Endothelial cell (in vitro differentiated cells): ENCODE results near the gene CACNA1D. TPM values are rescaled to one million over a fixed set of nuclear protein-coding genes. Genes with fewer than 3 reads are reported as not detected.

Experiments used
- DNase-seq: peaks from one replicate; pipeline ENCODE4 v3.0.0; 2021; ENCODE audit warnings: low spot score
- H3K27ac Mint-ChIP-seq: one replicate; pipeline ENCODE4 v1.8.0; 2021; ENCODE audit warnings: mixed read lengths, inconsistent platforms; ENCODE audit not compliant: unreplicated experiment
- H3K27me3 Mint-ChIP-seq: one replicate; pipeline ENCODE4 v1.8.0; 2021; ENCODE audit warnings: mild to moderate bottlenecking, moderate library complexity, mixed read lengths, inconsistent platforms; ENCODE audit not compliant: unreplicated experiment
- H3K36me3 Mint-ChIP-seq: one replicate; pipeline ENCODE4 v1.8.0; 2021; ENCODE audit warnings: mild to moderate bottlenecking, low read depth, mixed read lengths, inconsistent platforms; ENCODE audit not compliant: unreplicated experiment
- H3K4me1 Mint-ChIP-seq: one replicate; pipeline ENCODE4 v1.8.0; 2021; ENCODE audit warnings: mild to moderate bottlenecking, mixed read lengths, inconsistent platforms; ENCODE audit not compliant: unreplicated experiment
- H3K4me3 Mint-ChIP-seq: one replicate; pipeline ENCODE4 v1.8.0; 2021; ENCODE audit warnings: mild to moderate bottlenecking, mixed read lengths, inconsistent platforms; ENCODE audit not compliant: unreplicated experiment
- H3K9me3 Mint-ChIP-seq: one replicate; pipeline ENCODE4 v1.8.0; 2021; ENCODE audit warnings: mixed read lengths, inconsistent platforms; ENCODE audit not compliant: unreplicated experiment
- total RNA-seq: library from RNA; stranded (reverse); fragmentation: NEBNext Ultra II Directional; extraction: Animal tissue kit (Norgen Biotek cat#: 25700); gene quantifications from one replicate; pipeline ENCODE4 v1.2.1, GENCODE V29; 2021; ENCODE audit not compliant: unreplicated experiment
- TF ChIP-seq, protein P1 (sequence below): fragments of 200-600 bp; sonication (generic); IDR thresholded peaks from one replicate; pipeline ENCODE4 v1.5.0; 2021; ENCODE audit warnings: antibody characterized with exemption; ENCODE audit not compliant: unreplicated experiment

The CACNA1D gene
- total RNA-seq, 1 donor from 2014 or later: 208 TPM

DNA sequence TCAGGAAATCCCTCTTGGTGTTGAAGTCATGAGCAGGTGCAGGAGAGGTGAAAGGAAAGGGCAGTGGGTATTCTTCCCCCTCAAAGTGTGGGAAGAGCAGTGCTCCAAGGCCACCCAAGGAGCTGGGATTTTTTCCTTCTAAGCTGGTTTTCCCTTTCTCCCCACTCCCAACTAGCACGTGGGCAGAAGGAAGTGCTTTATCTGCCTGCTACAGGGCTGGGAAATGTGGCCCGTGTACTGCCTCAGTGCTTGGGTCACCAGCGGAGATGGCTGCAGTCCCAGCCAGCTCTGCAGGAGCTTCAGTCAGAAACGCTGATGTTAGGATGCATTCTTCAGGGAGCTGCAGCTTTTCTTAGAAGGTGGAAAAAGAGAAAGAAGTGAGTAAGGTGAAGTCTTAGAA, 99.2 kb downstream of the CACNA1D start:
- Mint-ChIP-seq H3K27ac (no peak overlapping the region), H3K27me3 (peaks cover 3% of the 10 kb centered on the region), H3K9me3 (no peaks in the 10 kb centered on the region), H3K4me3 (no peak overlapping the region), H3K4me1 (peaks cover 21% of the 10 kb centered on the region), H3K36me3 (no peaks in the 10 kb centered on the region)
- DNase-seq: no peak
- TF ChIP-seq, protein P1, sequence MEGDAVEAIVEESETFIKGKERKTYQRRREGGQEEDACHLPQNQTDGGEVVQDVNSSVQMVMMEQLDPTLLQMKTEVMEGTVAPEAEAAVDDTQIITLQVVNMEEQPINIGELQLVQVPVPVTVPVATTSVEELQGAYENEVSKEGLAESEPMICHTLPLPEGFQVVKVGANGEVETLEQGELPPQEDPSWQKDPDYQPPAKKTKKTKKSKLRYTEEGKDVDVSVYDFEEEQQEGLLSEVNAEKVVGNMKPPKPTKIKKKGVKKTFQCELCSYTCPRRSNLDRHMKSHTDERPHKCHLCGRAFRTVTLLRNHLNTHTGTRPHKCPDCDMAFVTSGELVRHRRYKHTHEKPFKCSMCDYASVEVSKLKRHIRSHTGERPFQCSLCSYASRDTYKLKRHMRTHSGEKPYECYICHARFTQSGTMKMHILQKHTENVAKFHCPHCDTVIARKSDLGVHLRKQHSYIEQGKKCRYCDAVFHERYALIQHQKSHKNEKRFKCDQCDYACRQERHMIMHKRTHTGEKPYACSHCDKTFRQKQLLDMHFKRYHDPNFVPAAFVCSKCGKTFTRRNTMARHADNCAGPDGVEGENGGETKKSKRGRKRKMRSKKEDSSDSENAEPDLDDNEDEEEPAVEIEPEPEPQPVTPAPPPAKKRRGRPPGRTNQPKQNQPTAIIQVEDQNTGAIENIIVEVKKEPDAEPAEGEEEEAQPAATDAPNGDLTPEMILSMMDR: no peak

DNA sequence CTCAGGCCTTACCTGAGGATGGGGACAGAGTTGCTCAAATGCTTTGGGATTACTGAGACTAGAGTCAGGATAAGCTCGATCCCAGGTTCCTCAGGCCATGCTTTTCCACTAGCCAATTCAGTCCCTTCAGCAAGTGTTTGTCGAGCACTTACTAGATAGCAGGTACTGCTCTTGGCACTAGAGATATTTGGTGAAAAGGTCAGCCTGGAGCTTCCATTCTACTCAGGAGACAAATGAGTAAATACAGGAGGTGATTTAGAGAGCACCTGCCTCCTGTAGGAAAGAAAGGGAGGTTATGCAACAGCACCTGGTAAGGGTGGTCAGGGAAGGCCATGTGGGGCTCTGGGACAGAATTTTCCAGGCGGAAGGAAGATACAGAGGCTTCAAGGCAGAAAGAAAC, 99.9 kb downstream of the CACNA1D start:
- no peak for DNase-seq

DNA sequence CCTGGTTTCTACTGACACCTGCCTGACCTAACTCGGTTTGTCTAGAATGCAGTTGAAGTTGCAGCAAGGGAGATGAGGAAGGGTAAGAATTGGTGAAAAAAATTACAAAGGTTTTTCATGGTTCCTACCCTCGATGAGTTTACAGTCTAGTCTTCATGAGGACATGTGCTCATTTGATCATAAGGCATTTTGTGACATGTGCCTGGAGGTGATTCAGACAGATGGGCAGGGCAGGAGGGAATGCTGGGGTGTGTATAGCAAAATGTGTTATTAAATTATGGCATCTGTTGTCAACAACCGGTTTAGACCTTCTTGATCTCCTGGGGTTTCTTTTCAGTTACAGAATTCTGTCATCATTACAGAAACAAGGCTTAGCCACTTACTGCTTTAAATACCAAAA, 101.2 kb downstream of the CACNA1D start:
- Mint-ChIP-seq H3K27ac (no peak overlapping the region), H3K4me3 (no peak overlapping the region), H3K36me3 (no peaks in the 10 kb centered on the region), H3K9me3 (no peaks in the 10 kb centered on the region), H3K27me3 (peaks cover 3% of the 10 kb centered on the region), H3K4me1 (peaks cover 22% of the 10 kb centered on the region)
- TF ChIP-seq, protein P1: no peak
- no peak for DNase-seq

More for the DNA sequence above, 99.9 kb downstream of the CACNA1D start:
- peaks cover 3% of the 10 kb centered on the region for H3K27me3 Mint-ChIP-seq
- H3K36me3 Mint-ChIP-seq: no peaks in the 10 kb centered on the region
- no peaks in the 10 kb centered on the region for H3K9me3 Mint-ChIP-seq
- H3K4me1 Mint-ChIP-seq: peaks cover 22% of the 10 kb centered on the region
- TF ChIP-seq, protein P1: no peak
- no peak overlapping the region for H3K27ac Mint-ChIP-seq
- H3K4me3 Mint-ChIP-seq: no peak overlapping the region

DNA sequence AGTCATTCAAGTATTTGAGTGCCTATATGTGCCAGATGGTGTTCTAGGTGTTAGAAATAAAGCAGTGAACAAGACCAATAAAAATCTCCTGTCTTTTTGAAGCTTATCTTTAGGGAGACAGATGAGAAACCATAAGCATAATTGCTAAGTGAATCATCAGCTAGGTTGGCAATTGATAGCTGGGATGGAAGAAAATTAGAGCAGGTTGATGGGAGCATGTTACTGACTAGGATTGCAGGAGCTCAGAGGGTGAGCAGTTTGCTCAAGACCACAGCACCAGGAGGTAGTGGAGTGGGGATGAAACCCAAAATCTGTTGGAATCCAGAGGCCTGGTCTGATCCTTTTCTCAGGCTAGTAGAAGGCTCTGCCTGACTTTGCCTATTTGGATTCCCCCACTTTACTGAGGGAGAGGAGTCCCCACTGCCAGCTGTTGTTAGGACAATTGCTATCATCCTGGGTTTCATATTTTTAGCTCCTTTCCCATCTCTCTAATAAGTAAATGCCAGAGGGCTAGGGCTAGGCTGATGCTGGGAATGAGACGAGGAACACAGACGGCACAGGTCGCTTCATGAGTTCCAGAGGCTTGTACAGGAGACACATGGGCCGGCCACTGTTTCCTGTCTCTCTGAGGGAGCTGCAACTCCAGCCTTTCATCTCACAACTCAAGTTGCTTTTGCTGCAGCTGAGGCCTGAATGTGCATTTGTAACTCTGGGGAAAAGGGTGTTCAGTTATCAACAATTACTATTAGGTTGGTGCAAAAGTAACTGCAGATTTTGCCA, 102.9 kb downstream of the CACNA1D start:
- DNase-seq: no peak
- H3K4me3 Mint-ChIP-seq: no peak overlapping the region
- H3K27ac Mint-ChIP-seq: no peak overlapping the region
- peaks cover 22% of the 10 kb centered on the region for H3K4me1 Mint-ChIP-seq
- H3K36me3 Mint-ChIP-seq: no peaks in the 10 kb centered on the region
- peaks cover 6% of the 10 kb centered on the region for H3K27me3 Mint-ChIP-seq
- TF ChIP-seq, protein P1: no peak
- no peaks in the 10 kb centered on the region for H3K9me3 Mint-ChIP-seq

DNA sequence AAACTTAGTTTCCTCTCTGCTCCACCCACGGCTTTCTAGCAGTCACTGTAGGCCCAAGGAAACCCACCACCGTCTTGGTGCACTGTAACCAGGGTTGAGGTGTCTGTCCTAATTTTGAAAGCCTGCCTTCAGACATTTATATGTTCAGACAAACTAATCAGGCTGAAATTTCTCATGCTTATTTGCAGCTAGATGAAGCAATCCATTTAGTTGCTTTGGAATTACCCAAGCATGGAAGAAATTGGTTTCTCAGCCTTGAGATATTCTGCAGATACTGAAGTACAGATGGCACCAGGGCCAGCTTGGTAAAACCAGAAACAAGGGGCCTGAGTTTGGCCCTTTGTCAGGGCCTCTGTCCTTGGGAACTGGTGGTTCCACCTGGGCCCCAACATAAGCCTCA, 105.4 kb downstream of the CACNA1D start:
- TF ChIP-seq, protein P1: no peak
- Mint-ChIP-seq H3K4me1 (peaks cover 15% of the 10 kb centered on the region), H3K9me3 (no peaks in the 10 kb centered on the region), H3K36me3 (no peaks in the 10 kb centered on the region), H3K27me3 (peaks cover 3% of the 10 kb centered on the region), H3K27ac (no peak overlapping the region), H3K4me3 (no peak overlapping the region)
- no peak for DNase-seq
